ENCODE data around the gene ASB15.
A peak's percentile ranks its signal among the peaks of the same experiment; 100 is the strongest.

ASB15 gene

GRCh38 chr7:123581162-123581459, 20.5 kb upstream of the ASB15 start:
- Mint-ChIP-seq H3K4me3 (no peak overlapping the region), H3K9me3 (no peaks in the 10 kb centered on the region), H3K36me3 (ENCODE audit: low read depth) (no peaks in the 10 kb centered on the region), H3K27me3 (ENCODE audit: low read depth, poor library complexity) (peaks cover 15% of the 10 kb centered on the region), H3K4me1 (peaks cover 4% of the 10 kb centered on the region), H3K27ac (no peak overlapping the region)
- no peak for DNase-seq
- TF ChIP-seq CTCF (IDR thresholded peaks at IDR 0.05): no peak

- DNase-seq: no peak
- Mint-ChIP-seq H3K36me3 (ENCODE audit: low read depth) (no peaks in the 10 kb centered on the region), H3K9me3 (no peaks in the 10 kb centered on the region), H3K4me3 (no peak overlapping the region), H3K4me1 (peaks cover 4% of the 10 kb centered on the region), H3K27ac (no peak overlapping the region), H3K27me3 (ENCODE audit: low read depth, poor library complexity) (peaks cover 19% of the 10 kb centered on the region)
- TF ChIP-seq CTCF (IDR thresholded peaks at IDR 0.05): no peak
Measured at GRCh38 chr7:123583821-123584220, 17.8 kb upstream of the ASB15 start.

- H3K27me3 Mint-ChIP-seq (ENCODE audit: low read depth, poor library complexity): peaks cover 9% of the 10 kb centered on the region
- no peak overlapping the region for H3K4me3 Mint-ChIP-seq
- DNase-seq: no peak
- H3K4me1 Mint-ChIP-seq: no peaks in the 10 kb centered on the region
- peaks cover 4% of the 10 kb centered on the region for H3K9me3 Mint-ChIP-seq
- no peak for TF ChIP-seq CTCF (IDR thresholded peaks at IDR 0.05)
- no peaks in the 10 kb centered on the region for H3K36me3 Mint-ChIP-seq (ENCODE audit: low read depth)
- no peak overlapping the region for H3K27ac Mint-ChIP-seq
Measured at GRCh38 chr7:123588376-123588775, 13.2 kb upstream of the ASB15 start.

- DNase-seq: peak; percentile 17
- H3K4me3 Mint-ChIP-seq: no peak overlapping the region
Measured at GRCh38 chr7:123594813-123595241, 6.8 kb upstream of the ASB15 start.

GRCh38 chr7:123598657-123599056, 3.0 kb upstream of the ASB15 start:
- no peak for TF ChIP-seq CTCF (IDR thresholded peaks at IDR 0.05)
- H3K27me3 Mint-ChIP-seq (ENCODE audit: low read depth, poor library complexity): peaks cover 7% of the 10 kb centered on the region

More at GRCh38 chr7:123594813-123595241, 6.8 kb upstream of the ASB15 start:
- peaks cover 21% of the 10 kb centered on the region for H3K4me1 Mint-ChIP-seq
- H3K27ac Mint-ChIP-seq: no peak overlapping the region
- peaks cover 7% of the 10 kb centered on the region for H3K27me3 Mint-ChIP-seq (ENCODE audit: low read depth, poor library complexity)
- H3K9me3 Mint-ChIP-seq: peaks cover 13% of the 10 kb centered on the region
- no peak for TF ChIP-seq CTCF (IDR thresholded peaks at IDR 0.05)
- peaks cover 6% of the 10 kb centered on the region for H3K36me3 Mint-ChIP-seq (ENCODE audit: low read depth)

GRCh38 chr7:123599766-123600165, 1.9 kb upstream of the ASB15 start:
- H3K9me3 Mint-ChIP-seq: no peaks in the 10 kb centered on the region
- no peak overlapping the region for H3K4me3 Mint-ChIP-seq
- peaks cover 13% of the 10 kb centered on the region for H3K4me1 Mint-ChIP-seq
- H3K27me3 Mint-ChIP-seq (ENCODE audit: low read depth, poor library complexity): peaks cover 2% of the 10 kb centered on the region
- H3K36me3 Mint-ChIP-seq (ENCODE audit: low read depth): no peaks in the 10 kb centered on the region
- DNase-seq: no peak
- H3K27ac Mint-ChIP-seq: peak overlapping the region; percentile 38
- TF ChIP-seq CTCF (IDR thresholded peaks at IDR 0.05): no peak

More at GRCh38 chr7:123598657-123599056, 3.0 kb upstream of the ASB15 start:
- Mint-ChIP-seq H3K27ac (no peak overlapping the region), H3K36me3 (ENCODE audit: low read depth) (peaks cover 4% of the 10 kb centered on the region), H3K4me1 (peaks cover 21% of the 10 kb centered on the region), H3K4me3 (no peak overlapping the region), H3K9me3 (peaks cover 8% of the 10 kb centered on the region)
- no peak for DNase-seq
